ENCODE results near the gene NTN3.

Gene NTN3

DNA sequence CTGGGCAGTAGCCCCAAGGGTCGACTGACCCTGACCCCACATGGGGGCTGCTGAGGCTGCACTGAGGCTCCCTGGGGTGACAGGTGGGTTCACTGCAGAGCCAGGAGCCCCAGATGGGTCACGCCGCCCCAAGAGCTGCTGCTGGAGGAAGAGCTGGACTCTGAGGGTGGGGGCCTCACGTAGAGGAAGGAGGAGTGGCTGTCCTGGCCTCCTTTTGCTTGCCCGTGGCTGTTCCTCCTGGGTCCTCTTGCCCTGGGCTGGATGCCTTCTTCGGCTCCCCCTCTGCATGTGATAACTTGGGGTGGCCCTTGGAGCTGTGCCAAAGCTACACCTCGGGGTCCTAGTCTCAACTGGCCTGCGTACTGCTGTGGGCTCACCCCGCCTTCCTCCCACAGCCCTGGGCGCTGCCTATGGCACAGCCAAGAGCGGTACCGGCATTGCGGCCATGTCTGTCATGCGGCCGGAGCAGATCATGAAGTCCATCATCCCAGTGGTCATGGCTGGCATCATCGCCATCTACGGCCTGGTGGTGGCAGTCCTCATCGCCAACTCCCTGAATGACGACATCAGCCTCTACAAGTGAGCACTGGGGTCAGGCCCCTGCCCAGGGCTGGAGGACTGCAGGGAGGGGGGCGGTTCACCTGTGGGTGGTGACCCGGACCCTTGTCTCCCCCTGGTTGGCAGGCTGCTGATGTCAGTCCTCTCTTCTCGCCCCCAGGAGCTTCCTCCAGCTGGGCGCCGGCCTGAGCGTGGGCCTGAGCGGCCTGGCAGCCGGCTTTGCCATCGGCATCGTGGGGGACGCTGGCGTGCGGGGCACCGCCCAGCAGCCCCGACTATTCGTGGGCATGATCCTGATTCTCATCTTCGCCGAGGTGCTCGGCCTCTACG is 48.0 kb downstream of the NTN3 start:
- TF ChIP-seq EZH2 (IDR thresholded peaks at IDR 0.05; ENCODE audit: borderline replicate concordance, low read length) = no peak
- TF ChIP-seq, protein P1, sequence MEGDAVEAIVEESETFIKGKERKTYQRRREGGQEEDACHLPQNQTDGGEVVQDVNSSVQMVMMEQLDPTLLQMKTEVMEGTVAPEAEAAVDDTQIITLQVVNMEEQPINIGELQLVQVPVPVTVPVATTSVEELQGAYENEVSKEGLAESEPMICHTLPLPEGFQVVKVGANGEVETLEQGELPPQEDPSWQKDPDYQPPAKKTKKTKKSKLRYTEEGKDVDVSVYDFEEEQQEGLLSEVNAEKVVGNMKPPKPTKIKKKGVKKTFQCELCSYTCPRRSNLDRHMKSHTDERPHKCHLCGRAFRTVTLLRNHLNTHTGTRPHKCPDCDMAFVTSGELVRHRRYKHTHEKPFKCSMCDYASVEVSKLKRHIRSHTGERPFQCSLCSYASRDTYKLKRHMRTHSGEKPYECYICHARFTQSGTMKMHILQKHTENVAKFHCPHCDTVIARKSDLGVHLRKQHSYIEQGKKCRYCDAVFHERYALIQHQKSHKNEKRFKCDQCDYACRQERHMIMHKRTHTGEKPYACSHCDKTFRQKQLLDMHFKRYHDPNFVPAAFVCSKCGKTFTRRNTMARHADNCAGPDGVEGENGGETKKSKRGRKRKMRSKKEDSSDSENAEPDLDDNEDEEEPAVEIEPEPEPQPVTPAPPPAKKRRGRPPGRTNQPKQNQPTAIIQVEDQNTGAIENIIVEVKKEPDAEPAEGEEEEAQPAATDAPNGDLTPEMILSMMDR (IDR thresholded peaks at IDR 0.05; ENCODE audit: low read length) = no peak
- no peak overlapping the region for H2AFZ ChIP-seq (ENCODE audit: low read length)
- no peak overlapping the region for H3K9ac ChIP-seq (ENCODE audit: low read length)
- peaks cover 5% of the 10 kb centered on the region; the same call in 1 of the 2 replicates for H3K36me3 ChIP-seq (ENCODE audit: insufficient read depth, low read length)
- peaks cover 33% of the 10 kb centered on the region for H3K79me2 ChIP-seq (ENCODE audit: insufficient read depth, low read length)
- no peaks in the 10 kb centered on the region for H4K20me1 ChIP-seq (ENCODE audit: insufficient read depth, low read length)
- no peaks in the 10 kb centered on the region for H3K9me3 ChIP-seq (ENCODE audit: low read length)
- no peaks in the 10 kb centered on the region for H3F3A ChIP-seq (ENCODE audit: insufficient read depth, low read length)
- peaks cover 37% of the 10 kb centered on the region for H3K4me1 ChIP-seq (ENCODE audit: insufficient read depth, low read length, severe bottlenecking)
- no peak overlapping the region for H3K4me2 ChIP-seq (ENCODE audit: low read length)
- H3K9me2 ChIP-seq (ENCODE audit: low read depth, low read length) = no peaks in the 10 kb centered on the region
- no peaks in the 10 kb centered on the region for H3K27me3 ChIP-seq (ENCODE audit: insufficient read depth, low read length)
- H3K4me3 ChIP-seq (ENCODE audit: low read depth, low read length, poor library complexity, severe bottlenecking) = no peak overlapping the region
- no peak overlapping the region for H3K27ac ChIP-seq (ENCODE audit: low read depth, low read length, poor library complexity, severe bottlenecking)

DNA sequence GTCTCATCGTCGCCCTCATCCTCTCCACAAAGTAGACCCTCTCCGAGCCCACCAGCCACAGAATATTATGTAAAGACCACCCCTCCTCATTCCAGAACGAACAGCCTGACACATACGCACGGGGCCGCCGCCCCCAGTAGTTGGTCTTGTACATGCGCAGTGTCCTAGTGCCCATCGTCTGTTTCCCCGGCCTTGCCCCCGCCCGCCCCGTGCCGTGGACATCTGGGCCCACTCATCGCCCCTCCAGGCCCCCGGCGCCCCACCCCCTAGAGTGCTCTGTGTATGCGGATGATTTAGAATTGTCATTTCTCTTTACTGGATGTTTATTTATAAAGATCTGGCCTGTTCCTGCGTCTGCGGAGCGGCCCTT is 48.6 kb downstream of the NTN3 start:
- Histone ChIP-seq H4K20me1 (ENCODE audit: insufficient read depth, low read length) (no peaks in the 10 kb centered on the region), H3K79me2 (ENCODE audit: insufficient read depth, low read length) (peaks cover 31% of the 10 kb centered on the region), H3K27me3 (ENCODE audit: insufficient read depth, low read length) (no peaks in the 10 kb centered on the region), H3K9me2 (ENCODE audit: low read depth, low read length) (no peaks in the 10 kb centered on the region), H2AFZ (ENCODE audit: low read length) (no peak overlapping the region), H3K9ac (ENCODE audit: low read length) (peak overlapping the region; percentile 46; the same call in 1 of the 2 replicates), H3K4me1 (ENCODE audit: insufficient read depth, low read length, severe bottlenecking) (peaks cover 36% of the 10 kb centered on the region), H3K4me3 (ENCODE audit: low read depth, low read length, poor library complexity, severe bottlenecking) (peak overlapping the region; percentile 65), H3K9me3 (ENCODE audit: low read length) (no peaks in the 10 kb centered on the region), H3K27ac (ENCODE audit: low read depth, low read length, poor library complexity, severe bottlenecking) (peak overlapping the region; percentile 32), H3F3A (ENCODE audit: insufficient read depth, low read length) (no peaks in the 10 kb centered on the region), H3K4me2 (ENCODE audit: low read length) (peak overlapping the region; percentile 65), H3K36me3 (ENCODE audit: insufficient read depth, low read length) (peaks cover 11% of the 10 kb centered on the region; the same call in 1 of the 2 replicates)
- TF ChIP-seq, protein P1 (IDR thresholded peaks at IDR 0.05; ENCODE audit: low read length) = no peak
- TF ChIP-seq EZH2 (IDR thresholded peaks at IDR 0.05; ENCODE audit: borderline replicate concordance, low read length) = no peak

DNA sequence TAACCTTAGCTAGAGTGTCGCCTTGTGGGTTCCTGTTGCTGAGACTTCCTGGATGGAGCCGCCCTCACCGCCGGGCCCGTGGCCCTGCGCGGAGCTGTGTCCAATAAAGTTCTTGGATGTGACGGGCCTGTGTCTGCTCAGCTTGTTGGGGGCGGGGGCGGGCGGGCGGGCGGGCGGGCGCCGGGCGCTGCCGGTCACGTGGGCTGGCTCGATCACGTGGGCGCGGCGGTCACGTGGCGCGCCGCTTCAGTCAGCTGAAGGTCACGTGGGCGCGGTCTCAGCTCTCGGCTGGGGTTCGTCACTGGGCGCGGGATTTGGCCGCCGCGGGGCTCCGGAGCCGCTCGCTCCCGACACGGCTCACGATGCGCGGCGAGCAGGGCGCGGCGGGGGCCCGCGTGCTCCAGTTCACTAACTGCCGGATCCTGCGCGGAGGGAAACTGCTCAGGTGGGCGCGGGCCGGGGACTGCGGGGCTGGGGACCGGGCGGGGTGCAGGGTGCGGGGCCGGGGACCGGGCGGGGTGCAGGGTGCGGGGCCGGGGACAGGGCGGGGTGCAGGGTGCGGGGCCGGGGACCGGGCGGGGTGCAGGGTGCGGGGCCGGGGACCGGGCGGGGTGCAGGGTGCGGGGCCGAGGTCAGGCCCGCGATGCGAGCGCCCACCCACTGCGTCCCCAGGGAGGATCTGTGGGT is 49.1 kb downstream of the NTN3 start, which contains the start of gene AMDHD2:
Gene AMDHD2 (plus strand): TSS at position 275 of the 687 bp plus-strand sequence. CDS start 88 bp downstream, at position 363.
- Histone ChIP-seq H3K36me3 (ENCODE audit: insufficient read depth, low read length) (peaks cover 14% of the 10 kb centered on the region; the same call in 1 of the 2 replicates), H3K79me2 (ENCODE audit: insufficient read depth, low read length) (peaks cover 26% of the 10 kb centered on the region), H3F3A (ENCODE audit: insufficient read depth, low read length) (no peaks in the 10 kb centered on the region), H3K4me3 (ENCODE audit: low read depth, low read length, poor library complexity, severe bottlenecking) (peak within 1 kb of the TSS; percentile 65), H3K9me3 (ENCODE audit: low read length) (no peaks in the 10 kb centered on the region), H3K4me2 (ENCODE audit: low read length) (peak within 1 kb of the TSS; percentile 70), H3K9ac (ENCODE audit: low read length) (peak within 1 kb of the TSS; percentile 64), H3K9me2 (ENCODE audit: low read depth, low read length) (no peaks in the 10 kb centered on the region), H3K4me1 (ENCODE audit: insufficient read depth, low read length, severe bottlenecking) (peaks cover 31% of the 10 kb centered on the region), H4K20me1 (ENCODE audit: insufficient read depth, low read length) (no peaks in the 10 kb centered on the region), H3K27me3 (ENCODE audit: insufficient read depth, low read length) (no peaks in the 10 kb centered on the region), H3K27ac (ENCODE audit: low read depth, low read length, poor library complexity, severe bottlenecking) (peak within 1 kb of the TSS; percentile 32), H2AFZ (ENCODE audit: low read length) (no peak within 1 kb of the TSS)
- no peak for TF ChIP-seq EZH2 (IDR thresholded peaks at IDR 0.05; ENCODE audit: borderline replicate concordance, low read length)
- TF ChIP-seq, protein P1 (IDR thresholded peaks at IDR 0.05; ENCODE audit: low read length) = no peak

All from OCI-LY1 (cell line).